Measurements from ENCODE around the gene SMAD7.

- TF ChIP-seq CTCF (IDR thresholded peaks at IDR 0.05) (peak; percentile 7 to 30 (median 21)), POLR2A (IDR thresholded peaks at IDR 0.05; ENCODE audit: low read depth) (no peak)
These were observed 2.4 kb downstream of the SMAD7 start for GRCh38 chr18:48948112-48949049.

Measured in esophagus muscularis mucosa (tissue), 3 donors.